ENCODE results near the gene PMAIP1.

Gene PMAIP1

DNA sequence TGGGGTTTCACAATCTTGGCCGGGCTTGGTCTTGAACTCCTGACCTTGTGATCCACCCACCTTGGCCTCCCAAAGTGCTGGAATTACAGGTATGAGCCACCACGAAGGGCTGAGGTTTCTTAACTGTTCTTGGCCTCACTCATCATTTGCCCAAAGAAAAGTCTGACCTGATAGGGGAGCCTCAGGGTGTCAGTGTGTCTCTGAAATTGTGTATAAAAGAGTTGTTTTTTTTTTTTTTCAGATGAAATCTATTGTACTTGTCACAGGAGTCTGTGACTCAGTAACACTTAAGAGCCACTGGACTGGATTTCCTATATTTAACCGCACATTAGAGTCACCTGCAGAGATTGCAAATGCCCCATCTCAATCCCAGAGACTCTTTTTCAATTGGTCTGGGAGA lies 16.9 kb downstream of the PMAIP1 start:
- no peak for FAIRE-seq

DNA sequence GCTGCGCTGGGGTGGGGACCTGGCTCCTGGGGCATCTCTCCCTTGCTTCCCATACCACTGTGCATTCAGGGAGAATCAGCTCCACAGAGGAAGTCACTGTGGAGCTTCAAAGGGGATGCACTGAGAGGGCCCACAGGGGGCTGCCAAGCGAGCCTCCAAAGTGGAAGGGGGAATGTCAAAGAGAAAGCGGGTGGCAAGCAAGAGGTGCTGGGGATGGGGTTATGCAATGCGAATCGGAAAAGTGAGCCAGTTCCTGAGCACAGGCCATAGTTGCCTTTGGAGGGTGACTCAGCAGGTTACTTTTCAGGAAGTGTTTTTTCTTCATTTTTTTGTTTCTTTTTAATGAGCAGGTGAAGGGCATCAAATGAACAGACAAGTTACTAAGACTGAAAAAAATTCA lies 17.6 kb downstream of the PMAIP1 start:
- FAIRE-seq = no peak

DNA sequence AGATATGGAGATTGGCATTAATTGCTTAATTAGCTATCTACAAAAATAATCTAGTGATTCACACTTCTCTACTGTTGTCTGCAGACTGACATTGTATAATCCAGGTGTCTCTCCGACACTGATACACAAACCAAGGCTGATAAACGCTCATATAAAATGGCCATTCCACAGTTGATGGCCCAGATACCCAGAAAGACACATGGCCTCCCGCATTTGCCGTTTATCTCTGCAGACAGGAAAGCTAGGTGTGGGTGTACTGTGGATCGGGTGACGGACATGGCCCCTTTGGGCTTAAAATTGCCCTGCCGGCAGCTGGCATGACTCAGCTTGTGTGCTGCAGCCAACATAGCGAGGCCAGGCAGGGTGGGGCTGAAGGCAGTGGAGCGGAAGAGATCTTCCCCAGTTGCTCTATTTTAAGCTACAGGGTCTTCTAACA lies 18.5 kb downstream of the PMAIP1 start:
- no peak for FAIRE-seq

DNA sequence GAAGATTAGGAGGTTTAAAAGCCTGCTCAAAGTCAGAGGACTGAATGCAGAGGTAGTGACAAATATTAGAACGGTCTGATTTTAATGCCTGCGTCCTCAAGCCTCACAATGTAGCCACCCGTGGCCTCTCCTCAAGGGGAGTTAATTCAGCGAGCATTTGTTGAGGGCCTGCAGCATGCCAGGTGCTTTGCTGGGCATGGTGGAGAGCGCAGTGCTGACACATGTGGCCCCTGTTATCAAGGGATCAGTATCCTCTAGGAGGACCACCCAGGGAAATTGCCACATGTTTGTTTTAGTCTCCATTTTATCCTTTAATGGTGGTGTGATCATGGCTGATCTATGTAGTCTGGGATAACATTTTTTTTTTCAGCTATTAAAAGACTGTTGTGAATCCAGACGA lies 19.2 kb downstream of the PMAIP1 start:
- FAIRE-seq = no peak

DNA sequence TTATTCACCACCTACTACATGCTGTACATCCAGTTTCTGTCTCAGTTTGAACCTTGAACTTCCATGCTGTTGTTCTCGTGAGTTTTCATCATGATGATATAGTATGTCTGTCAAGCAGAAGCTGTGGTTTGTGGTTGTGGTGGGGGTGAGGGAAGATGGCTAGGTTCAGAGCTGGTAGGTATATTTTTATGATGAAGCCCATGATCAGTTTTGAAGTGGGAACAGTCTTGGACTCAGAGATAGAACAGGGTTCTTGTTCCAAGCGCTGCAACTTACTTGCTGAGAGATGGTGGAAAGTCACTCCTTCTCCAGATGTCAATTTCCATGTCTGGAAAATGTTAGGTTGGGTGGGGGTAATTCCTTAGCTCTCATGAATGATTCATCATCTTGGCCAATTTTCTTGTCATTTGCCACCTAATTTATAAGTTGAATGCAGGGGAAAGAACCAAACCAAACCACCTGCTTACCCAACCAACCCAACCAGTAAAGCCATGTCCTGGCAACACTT lies 21.6 kb downstream of the PMAIP1 start:
- FAIRE-seq = no peak

DNA sequence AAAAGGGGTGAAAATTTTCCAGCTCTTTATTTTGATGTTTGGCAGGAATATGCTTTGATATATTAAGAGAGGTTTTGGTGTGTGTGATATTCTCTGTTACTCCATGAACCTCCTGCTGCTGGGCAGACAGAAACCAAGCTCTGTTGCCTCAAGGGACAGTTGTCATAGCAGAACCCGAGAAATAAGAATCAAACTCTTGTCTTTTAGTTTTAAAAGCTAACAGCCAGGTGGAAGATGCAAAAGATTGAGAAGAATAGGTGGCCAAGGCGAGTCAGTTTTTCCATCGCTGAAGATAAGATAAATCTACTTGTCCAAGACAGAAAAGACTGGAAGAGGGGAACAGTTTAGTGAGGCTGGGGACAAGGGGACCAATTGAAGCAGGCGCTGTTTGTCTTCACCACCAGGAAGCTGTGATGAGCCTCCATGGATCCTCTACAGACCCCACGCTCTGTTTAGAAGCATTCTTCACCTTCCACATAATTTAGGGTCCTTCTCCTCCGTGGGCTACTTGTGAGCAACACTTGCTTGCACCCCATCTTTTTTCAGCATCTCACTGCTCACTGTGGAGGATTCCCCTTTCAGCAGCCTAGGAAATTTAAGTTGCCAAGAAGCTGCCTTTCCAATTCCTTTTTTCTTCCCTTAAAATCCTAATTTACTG lies 23.9 kb downstream of the PMAIP1 start:
- no peak for FAIRE-seq

DNA sequence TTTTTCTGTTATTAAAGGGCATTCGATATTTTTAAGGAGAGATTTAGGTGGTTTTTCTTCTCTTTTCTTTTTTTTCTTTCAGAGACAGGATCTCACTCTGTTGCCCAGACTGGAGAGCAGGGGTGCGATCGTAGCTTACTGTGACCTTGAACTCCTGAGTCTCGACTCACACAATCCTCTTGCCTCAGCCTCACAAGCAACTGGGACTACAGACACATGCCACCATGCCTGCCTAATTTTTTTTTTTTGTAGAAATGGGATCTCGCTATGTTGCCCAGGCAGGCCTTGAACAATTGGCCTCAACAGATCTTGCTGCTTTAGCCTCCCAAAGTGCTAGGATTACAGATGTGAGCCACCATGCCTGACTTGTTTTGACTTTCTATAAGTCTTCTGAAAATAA lies 26.3 kb downstream of the PMAIP1 start:
- FAIRE-seq = no peak

DNA sequence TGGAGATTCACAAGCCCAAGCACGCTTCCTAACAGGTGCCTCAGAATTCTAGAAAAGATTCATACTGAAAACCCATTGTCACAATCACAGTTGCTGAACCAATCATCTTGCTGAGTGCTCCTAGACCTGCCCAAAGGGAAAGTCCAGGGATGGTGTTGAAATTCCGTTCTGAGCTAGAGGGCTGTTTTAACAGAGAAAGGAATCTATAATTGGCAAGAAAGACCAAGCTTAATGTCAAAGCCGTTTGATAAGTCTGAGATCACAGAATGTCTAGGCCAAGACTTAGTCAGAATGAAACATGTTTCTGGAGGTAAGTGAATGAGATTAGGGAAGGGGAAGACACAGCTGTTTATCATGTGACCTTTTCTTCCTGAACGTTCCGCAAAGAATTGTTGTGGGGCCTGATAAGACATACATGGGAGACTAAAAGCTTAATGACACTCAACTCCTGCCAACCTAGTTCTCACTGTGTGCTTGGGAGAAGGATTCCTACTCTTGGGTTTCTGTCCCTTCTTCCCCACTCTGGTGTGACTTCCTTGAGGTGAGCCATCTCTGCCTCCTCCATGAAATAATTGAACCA lies 27.5 kb downstream of the PMAIP1 start:
- FAIRE-seq = no peak

DNA sequence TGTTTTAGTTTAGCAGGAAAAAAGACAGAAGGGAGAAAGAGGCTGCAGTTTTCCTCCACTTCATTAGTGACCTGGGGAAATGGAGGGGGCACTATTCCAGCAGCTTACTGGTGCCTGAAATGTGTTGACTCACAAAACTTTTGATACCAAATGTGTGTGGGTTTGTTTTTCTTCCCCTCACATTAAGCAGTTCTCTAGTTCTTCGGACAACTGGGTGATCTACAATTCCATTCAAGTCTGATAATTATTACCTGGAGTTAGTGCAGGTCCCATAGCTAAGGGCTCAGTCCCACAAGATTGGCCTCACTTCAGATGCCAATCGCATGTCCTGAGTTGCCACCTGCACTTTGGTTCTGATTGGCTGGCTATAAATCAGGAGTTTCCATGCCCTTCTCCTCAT lies 28.4 kb downstream of the PMAIP1 start:
- FAIRE-seq = no peak

DNA sequence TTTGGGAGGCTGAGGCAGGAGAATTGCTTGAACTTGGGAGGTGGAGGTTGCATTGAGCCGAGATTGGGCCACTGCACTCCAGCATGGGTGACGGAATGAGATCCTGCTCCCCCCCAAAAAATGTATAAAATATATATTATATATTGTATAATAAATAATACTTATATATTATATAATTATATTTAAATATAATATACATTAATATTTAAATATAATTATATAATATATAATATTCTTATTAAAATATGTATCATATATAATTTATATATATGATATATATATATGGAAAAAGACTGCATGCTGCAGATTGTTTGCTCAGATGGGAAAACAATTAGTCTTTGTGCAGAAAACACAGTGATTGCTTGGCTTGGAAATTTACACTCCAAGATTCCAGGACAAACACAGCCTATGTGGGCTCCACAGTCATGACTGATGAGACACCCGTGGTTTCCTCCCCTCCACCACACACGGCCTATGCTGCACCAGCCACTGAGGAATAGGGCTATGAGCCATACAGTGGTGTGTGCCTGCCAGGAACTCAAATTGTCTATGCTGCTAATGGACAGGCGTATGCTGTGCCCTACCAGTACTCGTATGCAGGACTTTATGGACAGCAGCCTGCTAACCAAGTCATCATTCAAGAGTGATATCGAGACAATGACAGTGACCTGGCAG lies 30.0 kb downstream of the PMAIP1 start:
- FAIRE-seq = no peak

DNA sequence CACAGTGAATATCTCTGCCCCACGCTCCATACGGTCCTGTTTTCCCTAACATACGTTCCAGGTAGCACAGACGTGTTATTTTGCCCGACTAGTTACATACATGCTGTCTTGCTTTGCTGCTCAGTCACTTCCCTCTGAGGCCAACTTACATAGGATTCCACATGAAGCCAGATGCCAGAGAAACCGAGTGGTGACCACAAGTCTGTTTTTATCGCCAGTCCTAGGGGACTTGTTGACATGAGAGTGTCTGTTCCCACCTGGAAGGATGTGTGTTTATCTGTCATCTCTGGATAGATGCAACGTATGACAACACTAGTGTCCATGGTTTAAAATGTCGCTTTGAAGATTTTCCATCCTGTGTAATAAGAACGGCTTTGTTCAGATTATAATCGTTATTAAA lies 32.6 kb downstream of the PMAIP1 start:
- FAIRE-seq = no peak

DNA sequence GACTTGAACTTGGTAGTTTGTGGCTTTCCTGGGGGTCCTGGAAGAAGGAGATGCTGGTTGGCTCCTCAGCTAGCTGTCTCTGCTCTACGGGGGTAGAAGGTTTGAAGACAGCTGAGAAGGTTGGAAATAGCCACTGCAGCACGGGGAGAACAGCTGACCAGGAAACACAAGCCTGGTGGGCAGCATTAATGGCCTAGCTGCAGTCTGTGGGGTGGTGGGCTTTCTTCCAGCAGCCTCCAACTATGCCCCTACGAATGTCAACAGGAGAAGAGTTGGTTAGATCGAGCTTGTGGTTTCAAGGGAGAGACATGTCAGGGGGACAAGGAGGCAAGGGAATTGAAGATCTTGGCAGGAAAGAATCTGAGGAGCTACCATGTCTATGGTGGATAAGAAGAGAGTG lies 38.9 kb downstream of the PMAIP1 start:
- FAIRE-seq = no peak

DNA sequence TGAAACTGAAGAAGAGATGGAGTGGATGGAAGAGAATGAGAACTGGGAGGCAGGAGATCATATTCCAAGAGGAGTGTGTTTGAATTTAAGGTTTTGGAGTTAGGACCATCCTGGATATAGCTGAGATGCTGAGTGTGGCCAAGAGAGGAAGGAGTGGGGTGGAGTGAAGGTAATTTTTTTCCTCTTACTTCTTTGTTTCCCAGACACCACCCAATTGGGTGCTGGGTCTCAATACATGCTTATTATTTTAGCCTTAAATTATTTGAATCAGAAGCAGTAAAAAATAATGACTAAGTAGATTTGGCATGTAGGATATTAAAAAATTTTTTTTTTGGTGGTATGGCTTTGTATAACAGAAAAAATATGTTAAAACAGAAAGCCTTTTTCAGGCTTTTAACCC lies 39.3 kb downstream of the PMAIP1 start:
- FAIRE-seq = no peak

DNA sequence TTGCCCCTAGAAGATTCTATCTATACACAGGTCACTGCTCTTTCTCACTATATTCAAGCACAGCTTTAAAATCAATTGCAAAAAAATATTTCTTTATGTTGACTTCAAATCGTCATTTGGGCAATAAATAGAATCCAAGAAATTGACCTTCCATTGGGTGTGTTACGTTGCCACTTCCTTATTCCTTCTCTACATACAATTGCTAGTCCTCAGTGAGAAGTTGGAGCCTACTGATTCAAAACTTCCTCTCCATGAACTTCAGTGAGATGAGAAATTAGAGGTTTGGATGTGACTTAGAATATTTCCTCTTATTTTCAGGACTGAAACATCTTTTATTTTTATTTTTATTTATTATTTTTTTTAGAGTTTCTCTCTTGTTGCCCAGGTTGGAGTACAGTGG lies 40.3 kb downstream of the PMAIP1 start:
- no peak for FAIRE-seq

DNA sequence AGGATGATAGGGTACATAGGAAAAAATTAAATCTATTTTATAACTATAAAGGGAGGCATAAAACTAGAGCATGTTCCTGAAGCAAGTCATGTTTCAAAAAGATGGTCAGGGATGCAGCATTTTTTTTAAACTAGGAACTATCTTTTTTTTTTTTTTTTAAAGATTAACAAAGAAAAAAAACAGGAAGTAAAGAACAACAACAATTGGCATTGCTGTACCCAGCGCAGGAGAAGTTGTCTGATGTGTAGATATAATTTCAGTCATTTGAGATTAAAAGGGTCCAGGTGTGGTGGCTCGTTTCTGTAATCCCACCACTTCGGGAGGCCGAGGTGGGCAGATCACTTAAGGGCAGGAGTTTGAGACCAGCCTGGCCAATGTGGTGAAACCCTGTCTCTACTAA lies 41.5 kb downstream of the PMAIP1 start:
- FAIRE-seq = no peak

DNA sequence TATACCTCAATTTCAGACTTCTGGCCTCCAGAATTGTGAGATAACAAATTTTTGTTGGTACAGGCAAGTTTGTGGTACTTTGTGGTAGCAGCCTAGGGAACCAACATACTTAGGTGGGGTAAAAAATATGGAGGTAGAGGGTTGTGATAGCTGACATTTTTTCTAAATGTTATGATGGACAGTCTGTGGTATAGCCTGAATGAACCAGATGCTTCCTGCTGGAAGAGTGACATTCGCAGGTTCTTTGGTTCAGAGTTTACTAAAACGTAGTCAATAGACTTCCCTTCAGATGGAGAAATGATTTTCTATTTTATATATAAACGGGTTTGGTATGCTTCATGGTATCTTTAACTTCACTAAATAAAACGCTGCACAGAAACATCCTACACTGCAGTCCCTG lies 42.8 kb downstream of the PMAIP1 start:
- no peak for FAIRE-seq

DNA sequence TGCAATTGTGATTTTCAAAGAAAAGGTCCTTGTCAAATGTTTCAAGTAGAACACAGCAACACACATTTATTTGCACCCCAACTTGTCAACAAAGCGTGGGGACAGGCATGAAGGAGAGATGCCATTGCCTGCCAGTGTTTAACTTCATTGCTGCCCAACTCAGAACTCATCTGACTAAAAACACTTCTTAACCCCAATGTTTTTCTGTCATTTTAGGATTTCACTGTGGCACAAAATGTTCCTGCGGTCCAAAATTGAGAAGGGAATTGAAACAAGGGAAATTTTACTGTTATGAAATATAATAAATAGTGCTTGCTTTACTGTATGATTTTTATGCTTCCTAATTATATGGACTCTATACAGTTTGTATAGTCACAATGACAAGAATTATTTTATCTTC lies 45.7 kb downstream of the PMAIP1 start:
- FAIRE-seq = no peak

DNA sequence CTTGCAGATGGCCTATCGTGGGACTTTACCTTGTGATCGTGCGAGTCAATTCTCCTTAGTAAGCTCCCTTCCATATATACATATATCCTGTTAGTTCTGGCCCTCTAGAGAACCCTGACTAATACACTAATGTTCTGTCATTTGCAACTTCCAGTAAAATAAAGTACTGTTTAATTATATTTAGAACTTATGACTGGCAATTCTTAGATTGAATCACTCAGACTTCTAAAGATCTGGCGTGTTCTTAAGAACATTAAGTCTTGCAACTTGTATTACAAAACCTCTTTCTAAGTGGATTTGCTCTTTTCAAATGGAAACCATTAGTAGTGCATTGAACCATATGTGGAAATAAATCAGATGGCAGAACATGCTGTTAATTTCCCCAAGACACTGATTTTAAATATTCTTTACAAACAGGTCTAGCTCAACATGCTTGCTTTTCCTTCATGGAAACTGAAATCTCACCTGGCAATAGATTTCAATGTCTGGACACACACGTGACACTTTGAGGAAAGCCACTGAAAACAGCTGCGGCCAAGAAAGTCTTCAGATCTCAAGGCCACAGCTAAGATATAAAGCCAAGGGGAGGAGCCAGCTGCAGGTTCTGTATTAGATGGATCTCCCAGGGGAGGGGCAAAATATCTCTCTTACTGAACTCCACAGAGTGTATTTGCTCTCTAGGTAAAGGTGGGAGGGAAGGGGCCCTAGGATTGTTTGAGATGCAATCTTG lies 50.6 kb downstream of the PMAIP1 start:
- FAIRE-seq = no peak

DNA sequence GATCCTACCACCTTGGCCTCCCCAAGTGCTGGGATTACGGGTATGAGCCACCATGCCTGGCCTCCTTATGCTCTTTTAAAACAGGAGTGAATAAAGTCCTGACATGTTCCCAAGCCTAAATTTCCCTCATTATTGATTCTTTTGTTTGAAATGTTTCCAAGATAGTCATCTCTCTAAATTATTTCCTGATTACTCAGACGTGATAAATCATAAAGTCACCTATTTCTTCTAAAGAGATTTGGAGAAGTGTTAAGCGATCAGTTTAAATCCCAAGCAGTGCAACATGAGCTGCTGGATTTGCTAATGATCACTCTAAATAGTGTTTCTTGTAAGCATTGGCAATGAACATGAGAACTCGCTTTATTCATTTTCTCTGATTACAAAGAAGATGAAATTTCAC lies 51.8 kb downstream of the PMAIP1 start:
- FAIRE-seq = no peak

DNA sequence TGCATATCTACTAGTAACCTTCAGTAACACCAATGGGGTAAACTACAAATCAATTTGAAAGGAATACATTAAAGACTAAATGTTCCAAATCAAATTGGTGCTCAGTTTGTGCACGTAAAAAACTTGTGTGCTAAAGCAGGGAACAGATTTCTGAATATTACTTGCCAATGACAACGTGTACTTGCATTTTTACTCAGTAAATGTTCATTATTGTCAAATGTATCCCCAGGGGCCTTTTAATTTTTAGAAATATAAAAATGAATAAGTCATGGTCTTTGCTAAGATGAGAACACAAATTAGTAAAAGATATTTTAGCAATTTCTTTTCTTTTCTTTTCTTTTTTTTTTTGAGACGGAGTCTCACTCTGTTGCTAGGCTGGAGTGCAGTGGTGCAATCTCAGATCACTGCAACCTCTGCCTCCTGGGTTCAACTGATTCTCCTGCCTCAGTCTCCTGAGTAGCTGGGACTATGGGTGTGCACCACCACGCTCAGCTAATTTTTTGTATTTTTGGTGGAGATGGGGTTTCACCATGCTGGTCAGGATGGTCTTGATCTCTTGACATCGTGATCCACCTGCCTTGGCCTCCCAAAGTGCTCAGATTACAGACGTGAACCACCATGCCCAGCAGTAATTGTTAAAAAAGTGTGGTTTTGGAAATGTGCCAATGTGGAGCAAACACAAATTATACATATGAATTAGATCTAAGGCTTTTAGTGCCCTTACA lies 52.6 kb downstream of the PMAIP1 start:
- FAIRE-seq = no peak
